ENCODE results near the gene SLC39A9. TPM values are rescaled to one million over a fixed set of nuclear protein-coding genes. Genes with fewer than 3 reads are reported as not detected.
"Not testable (repeated sequence)": the region's sequence is repeated elsewhere in the genome, so short reads cannot be mapped to it uniquely, and the experiment has no call there.

The SLC39A9 gene
- total RNA-seq, 1 donor from 2014 or later, result 51.6 TPM

DNA sequence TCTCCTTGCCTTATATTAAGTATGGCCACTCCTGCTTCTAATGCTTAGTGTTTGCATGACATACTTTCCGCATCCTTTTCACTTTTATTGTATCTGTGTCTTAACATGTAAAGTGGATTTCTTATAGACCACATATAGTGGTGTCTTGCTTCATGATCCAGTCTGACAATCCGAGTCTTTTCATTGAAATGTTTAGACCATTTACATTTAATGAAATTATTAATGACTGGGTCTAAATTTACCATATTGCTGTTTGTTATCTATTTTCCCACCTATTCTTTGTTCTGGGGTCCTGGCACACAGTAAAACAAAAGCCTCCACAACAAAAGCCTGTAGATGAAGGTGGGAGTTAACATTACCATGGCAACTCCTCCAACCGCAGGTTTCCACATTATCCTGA is 23.3 kb upstream of the SLC39A9 start:
- H3K36me3 Mint-ChIP-seq (ENCODE audit: low read depth), result peaks cover 38% of the 10 kb centered on the region
- intact Hi-C loops (cut with micrococcal nuclease), result no loop called here
- DNase-seq (ENCODE audit: low spot score), result no peak
- no peak overlapping the region for H3K27ac Mint-ChIP-seq
- H3K4me1 Mint-ChIP-seq (ENCODE audit: low read depth), result peaks cover 12% of the 10 kb centered on the region
- H3K4me3 Mint-ChIP-seq, result no peak overlapping the region
- no peaks in the 10 kb centered on the region for H3K27me3 Mint-ChIP-seq (ENCODE audit: insufficient read depth)
- H3K9me3 Mint-ChIP-seq, result no peaks in the 10 kb centered on the region

DNA sequence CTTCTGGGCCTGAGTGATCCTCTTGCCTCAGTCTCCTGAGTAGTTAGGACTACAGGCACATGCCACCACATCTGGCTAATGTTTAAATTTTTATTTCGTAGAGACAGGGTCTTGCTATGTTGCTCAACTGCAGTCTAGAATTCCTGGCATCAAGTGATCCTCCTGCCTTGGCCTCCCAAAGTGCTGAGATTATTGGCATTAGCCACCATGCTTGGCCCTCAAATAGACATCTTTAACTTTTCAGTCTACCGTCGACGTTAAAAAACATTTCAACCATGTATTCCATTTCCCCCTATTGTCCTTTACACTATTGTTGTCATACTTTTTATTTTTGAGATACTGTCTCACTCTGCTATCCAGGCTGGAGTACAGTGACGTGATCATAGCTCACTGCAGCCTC is 22.8 kb upstream of the SLC39A9 start:
- no peak overlapping the region for H3K4me3 Mint-ChIP-seq
- no peak overlapping the region for H3K27ac Mint-ChIP-seq
- H3K27me3 Mint-ChIP-seq (ENCODE audit: insufficient read depth), result no peaks in the 10 kb centered on the region
- intact Hi-C loops (cut with micrococcal nuclease), result no loop called here
- DNase-seq (ENCODE audit: low spot score), result no peak
- no peaks in the 10 kb centered on the region for H3K9me3 Mint-ChIP-seq
- peaks cover 43% of the 10 kb centered on the region for H3K36me3 Mint-ChIP-seq (ENCODE audit: low read depth)
- H3K4me1 Mint-ChIP-seq (ENCODE audit: low read depth), result peaks cover 12% of the 10 kb centered on the region

DNA sequence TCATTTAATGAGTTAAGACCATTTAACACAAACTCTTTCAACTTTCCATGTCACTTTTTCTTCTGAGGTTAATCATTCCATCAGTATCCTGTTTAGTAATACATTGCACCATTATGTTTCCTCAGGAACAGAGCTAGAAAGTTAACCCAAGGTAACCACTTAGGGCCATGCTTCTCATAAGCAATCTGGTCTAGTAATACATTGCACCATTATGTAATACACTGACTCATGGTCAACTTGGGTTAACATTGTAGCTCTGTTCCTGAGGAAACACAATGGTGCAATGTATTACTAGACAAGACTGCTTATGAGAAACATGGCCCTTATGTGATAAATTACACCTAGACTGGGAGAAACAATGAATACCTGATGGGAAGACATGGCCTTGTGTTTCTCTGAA is 22.1 kb upstream of the SLC39A9 start:
- H3K27ac Mint-ChIP-seq, result no peak overlapping the region
- no peaks in the 10 kb centered on the region for H3K9me3 Mint-ChIP-seq
- H3K4me3 Mint-ChIP-seq, result no peak overlapping the region
- DNase-seq (ENCODE audit: low spot score), result no peak
- H3K4me1 Mint-ChIP-seq (ENCODE audit: low read depth), result peaks cover 12% of the 10 kb centered on the region
- peaks cover 45% of the 10 kb centered on the region for H3K36me3 Mint-ChIP-seq (ENCODE audit: low read depth)
- H3K27me3 Mint-ChIP-seq (ENCODE audit: insufficient read depth), result no peaks in the 10 kb centered on the region
- intact Hi-C loops (cut with micrococcal nuclease), result no loop called here

DNA sequence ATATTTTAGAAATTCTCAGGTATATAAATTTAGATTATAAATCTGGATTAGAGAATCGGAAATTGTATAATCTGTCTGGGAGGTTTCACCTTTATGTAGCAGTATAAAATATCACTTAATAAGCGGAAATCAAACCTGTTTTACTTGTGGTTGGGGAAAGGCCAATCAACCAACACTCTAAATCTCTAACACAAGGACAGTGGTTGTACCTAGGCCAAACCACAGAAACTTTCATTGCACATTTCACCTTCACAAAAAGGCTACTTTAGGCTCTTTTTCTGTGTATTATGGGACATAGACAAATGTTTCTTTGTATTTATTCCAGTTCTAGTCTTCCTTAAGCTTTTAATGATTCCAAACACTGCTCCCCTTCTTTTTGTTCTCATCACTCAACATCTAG is 20.2 kb upstream of the SLC39A9 start:
- Mint-ChIP-seq H3K4me3 (no peak overlapping the region), H3K27me3 (ENCODE audit: insufficient read depth) (no peaks in the 10 kb centered on the region), H3K9me3 (no peaks in the 10 kb centered on the region), H3K4me1 (ENCODE audit: low read depth) (peaks cover 8% of the 10 kb centered on the region), H3K36me3 (ENCODE audit: low read depth) (peaks cover 46% of the 10 kb centered on the region), H3K27ac (no peak overlapping the region)
- intact Hi-C loops (cut with micrococcal nuclease), result no loop called here
- DNase-seq (ENCODE audit: low spot score), result no peak

DNA sequence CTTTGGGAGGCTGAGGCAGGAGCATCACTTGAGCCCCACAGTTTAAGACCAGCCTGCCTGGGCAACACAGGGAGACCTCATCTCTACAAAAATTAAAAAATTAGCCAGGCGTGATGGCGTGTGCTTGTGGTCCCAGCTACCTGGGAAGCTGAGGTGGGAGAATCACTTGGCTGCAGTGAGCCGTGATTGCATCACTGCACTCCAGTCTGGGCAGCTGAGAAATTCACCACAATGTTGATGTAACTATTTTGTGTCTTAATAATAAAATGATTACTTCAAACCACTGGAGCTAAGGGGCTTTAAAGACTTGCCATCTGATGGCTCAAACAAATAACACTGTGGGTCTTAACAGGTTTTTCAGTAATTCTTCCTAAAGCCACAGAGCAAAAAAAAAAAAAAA is 11.2 kb upstream of the SLC39A9 start:
- H3K9me3 Mint-ChIP-seq, result no peaks in the 10 kb centered on the region
- no peak overlapping the region for H3K27ac Mint-ChIP-seq
- H3K27me3 Mint-ChIP-seq (ENCODE audit: insufficient read depth), result no peaks in the 10 kb centered on the region
- H3K4me1 Mint-ChIP-seq (ENCODE audit: low read depth), result peaks cover 38% of the 10 kb centered on the region
- peaks cover 55% of the 10 kb centered on the region for H3K36me3 Mint-ChIP-seq (ENCODE audit: low read depth)
- H3K4me3 Mint-ChIP-seq, result no peak overlapping the region
- intact Hi-C loops (cut with micrococcal nuclease), result no loop called here
- no peak for DNase-seq (ENCODE audit: low spot score)

DNA sequence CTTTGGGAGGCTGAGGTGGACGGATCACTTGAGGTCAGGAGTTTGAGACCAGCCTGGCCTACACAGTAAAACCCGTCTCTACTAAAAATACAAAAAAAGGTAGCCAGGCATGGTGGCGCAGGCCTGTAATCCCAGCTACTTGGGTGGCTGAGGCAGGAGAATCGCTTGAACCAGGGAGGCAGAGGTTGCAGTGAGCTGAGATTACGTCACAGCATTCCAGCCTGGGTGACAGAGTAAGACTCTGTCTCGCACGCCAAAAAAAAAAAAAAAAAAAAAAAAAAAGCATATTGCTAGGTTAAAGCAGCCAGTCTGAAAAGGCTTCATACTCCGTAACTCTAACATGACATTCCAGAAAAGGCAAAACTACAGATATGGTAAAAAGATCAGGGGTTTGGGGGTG is 7.1 kb upstream of the SLC39A9 start:
- Mint-ChIP-seq H3K36me3 (ENCODE audit: low read depth) (peaks cover 67% of the 10 kb centered on the region), H3K4me1 (ENCODE audit: low read depth) (peaks cover 63% of the 10 kb centered on the region)
- H3K27ac Mint-ChIP-seq; H3K27me3 Mint-ChIP-seq (ENCODE audit: insufficient read depth); H3K9me3 Mint-ChIP-seq; H3K4me3 Mint-ChIP-seq; DNase-seq (ENCODE audit: low spot score): not testable (repeated sequence)
- intact Hi-C loops (cut with micrococcal nuclease), result loop anchor here (10.0 kb wide), 1 partner anchor 1717 kb away; the partner anchor contains the start of gene VTI1B

DNA sequence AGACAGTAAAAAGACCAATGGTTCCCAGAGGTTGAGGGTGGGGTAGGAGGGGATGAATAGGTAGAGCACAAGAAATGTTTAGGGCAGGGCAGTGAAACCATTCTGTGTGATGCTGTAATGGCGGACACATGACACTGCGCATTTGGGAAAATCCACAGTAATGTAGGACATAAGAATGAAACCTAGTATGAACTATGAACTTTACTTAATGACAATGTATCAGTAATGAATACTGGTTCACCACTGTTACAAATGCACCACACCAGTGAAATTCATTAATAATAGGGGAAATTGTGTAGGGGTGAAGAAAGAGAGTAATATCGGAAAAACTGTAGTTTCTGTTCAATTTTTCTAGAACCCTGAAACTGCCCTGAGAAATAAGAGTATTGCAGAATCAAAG is 6.0 kb upstream of the SLC39A9 start:
- Mint-ChIP-seq H3K4me3 (no peak overlapping the region), H3K9me3 (no peaks in the 10 kb centered on the region), H3K27ac (no peak overlapping the region), H3K36me3 (ENCODE audit: low read depth) (peaks cover 69% of the 10 kb centered on the region), H3K4me1 (ENCODE audit: low read depth) (peaks cover 69% of the 10 kb centered on the region), H3K27me3 (ENCODE audit: insufficient read depth) (no peaks in the 10 kb centered on the region)
- DNase-seq (ENCODE audit: low spot score), result no peak
- intact Hi-C loops (cut with micrococcal nuclease), result loop anchor here (10.0 kb wide), 1 partner anchor 1718 kb away; the partner anchor contains the start of gene VTI1B

DNA sequence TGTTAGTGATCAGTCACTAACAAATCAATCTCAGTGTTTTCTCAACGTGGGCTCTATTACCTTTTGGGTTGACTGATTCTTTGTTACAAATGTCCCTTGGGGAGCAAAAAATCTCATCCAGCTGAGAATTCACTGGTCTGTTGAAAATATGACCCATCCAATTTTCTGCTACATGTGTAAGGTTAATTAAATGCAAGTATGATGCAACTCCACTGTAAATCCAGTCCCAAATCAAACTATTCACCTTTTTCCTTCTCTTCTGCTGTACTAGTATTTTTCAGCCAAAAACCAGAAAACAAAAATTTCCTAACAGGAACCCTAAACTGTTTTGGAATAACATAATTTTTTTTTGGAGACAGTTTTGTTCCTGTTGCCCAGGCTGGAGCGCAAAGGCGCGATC is 2.6 kb upstream of the SLC39A9 start:
- Mint-ChIP-seq H3K4me1 (ENCODE audit: low read depth) (peaks cover 76% of the 10 kb centered on the region), H3K36me3 (ENCODE audit: low read depth) (peaks cover 68% of the 10 kb centered on the region), H3K27ac (peak overlapping the region; percentile 98), H3K4me3 (peak overlapping the region; percentile 96), H3K9me3 (no peaks in the 10 kb centered on the region), H3K27me3 (ENCODE audit: insufficient read depth) (no peaks in the 10 kb centered on the region)
- intact Hi-C loops (cut with micrococcal nuclease), result loop anchor here (5.0 to 10.0 kb wide), 3 partner anchors 154 to 1721 kb away; partner anchors contain the start of genes VTI1B and ZFP36L1
- no peak for DNase-seq (ENCODE audit: low spot score)

DNA sequence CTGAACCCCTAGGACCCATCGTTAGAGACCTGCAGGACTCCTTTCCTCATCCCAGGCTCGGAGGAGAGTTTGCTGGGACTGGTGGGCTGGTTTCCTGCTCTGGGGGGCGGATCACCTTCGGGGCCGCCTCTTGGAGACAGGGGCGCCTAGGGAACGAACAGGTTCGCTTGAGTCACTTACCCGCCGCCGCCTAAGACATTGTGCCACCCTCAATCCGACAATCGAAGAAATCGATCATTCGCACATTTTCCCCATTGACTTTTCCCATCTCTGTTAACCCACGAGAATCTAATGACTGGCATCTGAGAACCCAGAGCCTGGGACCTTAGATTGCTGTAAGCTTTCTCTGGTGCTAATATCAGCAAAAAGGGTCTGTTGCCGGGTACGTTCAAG is 322 bp downstream of the SLC39A9 start:
- DNase-seq (ENCODE audit: low spot score), result no peak
- Mint-ChIP-seq H3K36me3 (ENCODE audit: low read depth) (peaks cover 46% of the 10 kb centered on the region), H3K27ac (peak overlapping the region; percentile 98), H3K9me3 (no peaks in the 10 kb centered on the region), H3K4me3 (peak overlapping the region; percentile 96), H3K27me3 (ENCODE audit: insufficient read depth) (no peaks in the 10 kb centered on the region), H3K4me1 (ENCODE audit: low read depth) (peaks cover 58% of the 10 kb centered on the region)
- intact Hi-C loops (cut with micrococcal nuclease), result loop anchor here (1.0 to 10.0 kb wide), 12 partner anchors 45 to 1724 kb away; partner anchors contain the start of genes COX16, DCAF5, EXD2 and MED6

DNA sequence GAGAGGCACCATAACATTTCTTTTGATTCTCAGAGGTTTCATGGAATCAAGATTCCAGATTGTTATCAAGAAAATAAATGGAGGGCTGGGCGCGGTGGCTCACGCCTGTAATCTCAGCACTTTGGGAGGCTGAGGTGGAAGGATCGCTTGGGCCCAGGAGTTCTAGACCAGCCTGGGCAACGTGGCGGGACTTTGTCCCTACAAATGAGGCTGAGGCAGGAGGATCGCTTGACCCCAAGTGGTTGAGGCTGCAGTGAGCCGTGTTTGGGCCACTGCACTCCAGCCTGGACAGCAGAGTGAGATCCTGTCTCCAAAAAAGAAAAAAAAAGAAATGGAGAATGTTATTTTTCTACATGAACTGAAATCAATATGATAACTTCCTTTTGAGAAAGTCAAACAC is 1.3 kb downstream of the SLC39A9 start:
- Mint-ChIP-seq H3K27me3 (ENCODE audit: insufficient read depth) (no peaks in the 10 kb centered on the region), H3K4me3 (peak overlapping the region; percentile 96), H3K27ac (peak overlapping the region; percentile 98), H3K4me1 (ENCODE audit: low read depth) (peaks cover 52% of the 10 kb centered on the region), H3K9me3 (no peaks in the 10 kb centered on the region), H3K36me3 (ENCODE audit: low read depth) (peaks cover 41% of the 10 kb centered on the region)
- intact Hi-C loops (cut with micrococcal nuclease), result loop anchor here (2.0 to 10.0 kb wide), 4 partner anchors 157 to 1725 kb away; partner anchors contain the start of genes MED6, VTI1B and ZFP36L1
- no peak for DNase-seq (ENCODE audit: low spot score)

DNA sequence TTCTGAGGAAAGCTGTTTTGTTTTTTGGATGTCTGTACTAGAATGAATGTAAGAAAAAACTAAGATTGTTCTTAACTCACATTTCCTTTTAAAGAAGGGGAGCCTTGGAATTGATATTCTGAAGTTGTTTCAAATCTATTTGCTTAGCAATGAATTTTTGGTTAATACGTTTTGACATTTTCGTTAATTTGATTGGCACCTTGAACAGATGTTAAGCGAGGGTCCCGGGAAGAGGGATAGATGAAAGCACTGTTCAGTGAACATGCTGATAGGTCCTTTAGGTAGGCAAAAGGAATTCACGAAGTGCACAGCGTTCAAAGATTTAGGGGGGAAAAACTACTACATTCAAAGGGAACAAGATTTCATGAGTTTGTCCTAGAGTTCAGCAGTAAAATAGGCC is 1.7 kb downstream of the SLC39A9 start:
- intact Hi-C loops (cut with micrococcal nuclease), result no loop called here
- no peak for DNase-seq (ENCODE audit: low spot score)
- Mint-ChIP-seq H3K27me3 (ENCODE audit: insufficient read depth) (no peaks in the 10 kb centered on the region), H3K36me3 (ENCODE audit: low read depth) (peaks cover 38% of the 10 kb centered on the region), H3K9me3 (no peaks in the 10 kb centered on the region), H3K4me1 (ENCODE audit: low read depth) (peaks cover 48% of the 10 kb centered on the region), H3K27ac (no peak overlapping the region), H3K4me3 (peak overlapping the region; percentile 96)

DNA sequence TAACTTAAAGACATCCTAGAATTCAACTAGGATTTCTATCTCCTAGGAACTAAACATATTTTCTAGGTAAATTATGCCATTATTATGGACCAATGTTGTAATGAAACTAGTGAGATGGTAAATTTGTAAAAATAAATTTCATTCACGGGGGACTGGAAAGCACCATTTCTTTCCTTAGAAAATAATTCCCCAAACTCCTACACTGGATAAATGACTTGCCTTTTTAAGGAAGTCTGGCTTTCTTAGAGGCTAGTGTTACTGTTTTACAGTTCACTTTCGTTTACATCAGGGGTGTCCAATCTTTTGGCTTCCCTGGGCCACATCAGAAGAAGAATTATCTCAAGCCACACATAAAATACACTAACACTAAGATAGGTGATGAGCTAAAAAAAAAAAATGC is 3.3 kb downstream of the SLC39A9 start:
- H3K36me3 Mint-ChIP-seq (ENCODE audit: low read depth), result peaks cover 22% of the 10 kb centered on the region
- no peaks in the 10 kb centered on the region for H3K9me3 Mint-ChIP-seq
- peaks cover 31% of the 10 kb centered on the region for H3K4me1 Mint-ChIP-seq (ENCODE audit: low read depth)
- no peaks in the 10 kb centered on the region for H3K27me3 Mint-ChIP-seq (ENCODE audit: insufficient read depth)
- no peak overlapping the region for H3K27ac Mint-ChIP-seq
- DNase-seq (ENCODE audit: low spot score), result no peak
- intact Hi-C loops (cut with micrococcal nuclease), result no loop called here
- H3K4me3 Mint-ChIP-seq, result no peak overlapping the region

DNA sequence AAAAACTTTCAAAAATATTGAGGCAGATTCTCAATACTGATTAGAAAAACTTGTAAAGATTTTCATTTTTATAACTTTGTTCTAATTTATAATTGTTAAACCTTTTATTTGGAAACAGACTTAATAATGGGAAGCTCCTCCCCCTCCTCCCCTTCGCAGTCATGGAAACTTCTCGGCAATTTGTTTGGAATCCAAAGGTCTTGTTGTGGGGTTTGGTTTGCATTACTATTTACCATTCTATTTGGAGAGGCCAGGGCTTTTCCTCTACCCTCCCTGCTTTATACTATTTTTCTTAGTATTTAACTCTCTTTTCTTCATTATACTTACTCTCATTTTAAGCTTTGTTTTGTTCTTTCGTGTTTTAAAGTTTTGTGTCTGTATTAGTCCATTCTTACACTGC is 6.0 kb downstream of the SLC39A9 start:
- Mint-ChIP-seq H3K4me3 (no peak overlapping the region), H3K4me1 (ENCODE audit: low read depth) (peaks cover 21% of the 10 kb centered on the region), H3K27ac (no peak overlapping the region), H3K9me3 (no peaks in the 10 kb centered on the region), H3K27me3 (ENCODE audit: insufficient read depth) (no peaks in the 10 kb centered on the region), H3K36me3 (ENCODE audit: low read depth) (peaks cover 14% of the 10 kb centered on the region)
- intact Hi-C loops (cut with micrococcal nuclease), result no loop called here
- no peak for DNase-seq (ENCODE audit: low spot score)

DNA sequence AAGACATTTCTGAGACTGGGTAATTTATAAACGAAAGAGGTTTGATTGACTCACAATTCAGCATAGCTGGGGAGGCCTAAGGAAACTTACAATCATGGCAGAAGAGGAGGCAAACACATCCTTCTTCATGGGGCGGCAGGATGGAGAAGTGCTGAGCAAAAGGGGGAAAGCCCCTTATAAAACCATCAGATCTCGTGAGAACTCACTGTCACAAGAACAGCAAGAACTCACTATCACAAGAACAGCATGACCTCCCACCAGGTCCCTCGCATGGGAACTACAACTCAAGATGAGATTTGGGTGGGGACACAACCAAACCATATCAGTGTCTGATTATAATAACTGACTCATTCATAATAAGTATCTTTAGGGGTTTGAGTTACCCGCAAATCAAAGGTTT is 6.4 kb downstream of the SLC39A9 start:
- no peaks in the 10 kb centered on the region for H3K9me3 Mint-ChIP-seq
- no peak overlapping the region for H3K27ac Mint-ChIP-seq
- no peaks in the 10 kb centered on the region for H3K27me3 Mint-ChIP-seq (ENCODE audit: insufficient read depth)
- no peak overlapping the region for H3K4me3 Mint-ChIP-seq
- intact Hi-C loops (cut with micrococcal nuclease), result no loop called here
- H3K4me1 Mint-ChIP-seq (ENCODE audit: low read depth), result peaks cover 17% of the 10 kb centered on the region
- no peak for DNase-seq (ENCODE audit: low spot score)
- peaks cover 12% of the 10 kb centered on the region for H3K36me3 Mint-ChIP-seq (ENCODE audit: low read depth)

Measured in activated T-helper 1 cell treated with anti-CD3 and anti-CD28 coated beads, Interleukin-12 subunit alpha, Interleukin-12 subunit beta, Interleukin-2, Interleukin-4 antibody, amounts not matched to agents 30 ng/mL and 10 ng/mL and 1 ng/mL, durations not matched to agents 14 hours and 24 hours and 36 hours (primary cell).